BE2C (cell line): ENCODE results near the gene FBXO17.
A peak's percentile ranks its signal among the peaks of the same experiment; 100 is the strongest.
"Not testable (repeated sequence)": the region's sequence is repeated elsewhere in the genome, so short reads cannot be mapped to it uniquely, and the experiment has no call there.

Experiments used
- DNase-seq: peaks from one replicate; pipeline ENCODE4 v3.0.0-alpha.2; 2020
- H3K27me3 ChIP-seq: fragments of 250-450 bp; sonication (Bioruptor Pico); 2 replicates; pipeline ENCODE4 v1.5.1; 2020; ENCODE audit warnings: mild to moderate bottlenecking
- H3K36me3 ChIP-seq: fragments of 250-450 bp; sonication (Bioruptor Pico); 2 replicates; pipeline ENCODE4 v1.5.1; 2020; ENCODE audit warnings: mild to moderate bottlenecking
- H3K4me1 ChIP-seq: fragments of 250-450 bp; sonication (Bioruptor Pico); 2 replicates; pipeline ENCODE4 v1.5.1; 2020
- H3K4me3 ChIP-seq: 2 replicates; pipeline ENCODE4 v1.5.1; 2011; ENCODE audit warnings: low read depth, low read length
- H3K9me3 ChIP-seq: fragments of 250-450 bp; sonication (Bioruptor Pico); 2 replicates; pipeline ENCODE4 v1.5.1; 2020
- CTCF ChIP-seq: IDR thresholded peaks from 2 replicates; pipeline ENCODE4 v1.5.1; 2012; ENCODE audit warnings: mild to moderate bottlenecking, low read depth, low read length

FBXO17 gene

GRCh38 chr19:39001041-39001440 is 25.5 kb upstream of the FBXO17 start:
- H3K36me3 ChIP-seq = no peaks in the 10 kb centered on the region
- no peak overlapping the region for H3K4me3 ChIP-seq
- H3K9me3 ChIP-seq = no peaks in the 10 kb centered on the region
- no peaks in the 10 kb centered on the region for H3K4me1 ChIP-seq
- peaks cover 3% of the 10 kb centered on the region; the same call in 1 of the 2 replicates for H3K27me3 ChIP-seq
- no peak for TF ChIP-seq CTCF
- peak; percentile 23 for DNase-seq

- DNase-seq, H3K9me3 ChIP-seq, H3K36me3 ChIP-seq, H3K4me1 ChIP-seq, H3K27me3 ChIP-seq, H3K4me3 ChIP-seq: not testable (repeated sequence)
Measured at GRCh38 chr19:38997576-38997975, 22.0 kb upstream of the FBXO17 start.

- Histone ChIP-seq H3K4me3 (no peak overlapping the region), H3K9me3 (no peaks in the 10 kb centered on the region), H3K27me3 (no peaks in the 10 kb centered on the region), H3K4me1 (no peaks in the 10 kb centered on the region), H3K36me3 (no peaks in the 10 kb centered on the region)
- TF ChIP-seq CTCF = no peak
- no peak for DNase-seq
Measured at GRCh38 chr19:38993271-38993670, 17.7 kb upstream of the FBXO17 start.

- Histone ChIP-seq H3K4me3 (no peak overlapping the region), H3K27me3 (no peaks in the 10 kb centered on the region), H3K9me3 (no peaks in the 10 kb centered on the region), H3K4me1 (no peaks in the 10 kb centered on the region), H3K36me3 (no peaks in the 10 kb centered on the region)
- no peak for TF ChIP-seq CTCF
- no peak for DNase-seq
Measured at GRCh38 chr19:38990949-38991697, 15.6 kb upstream of the FBXO17 start.

GRCh38 chr19:38989614-38990013 is 14.1 kb upstream of the FBXO17 start:
- DNase-seq, H3K4me3 ChIP-seq, H3K9me3 ChIP-seq, H3K4me1 ChIP-seq, H3K36me3 ChIP-seq, H3K27me3 ChIP-seq: not testable (repeated sequence)

GRCh38 chr19:38989066-38989605 is 13.6 kb upstream of the FBXO17 start:
- Histone ChIP-seq H3K36me3 (no peaks in the 10 kb centered on the region), H3K4me3 (no peak overlapping the region), H3K27me3 (no peaks in the 10 kb centered on the region), H3K4me1 (no peaks in the 10 kb centered on the region), H3K9me3 (no peaks in the 10 kb centered on the region)
- TF ChIP-seq CTCF = no peak
- DNase-seq = peak; percentile 24

- H3K4me3 ChIP-seq, H3K27me3 ChIP-seq, H3K9me3 ChIP-seq, H3K4me1 ChIP-seq, DNase-seq, H3K36me3 ChIP-seq: not testable (repeated sequence)
Measured at GRCh38 chr19:38988627-38989026, 13.1 kb upstream of the FBXO17 start.

GRCh38 chr19:38987745-38988144 is 12.2 kb upstream of the FBXO17 start:
- H3K4me3 ChIP-seq, H3K36me3 ChIP-seq, H3K4me1 ChIP-seq, DNase-seq, H3K27me3 ChIP-seq, H3K9me3 ChIP-seq: not testable (repeated sequence)
